GM21717 (cell line): ENCODE data around the gene HGFAC.
"Not testable (repeated sequence)": the region's sequence is repeated elsewhere in the genome, so short reads cannot be mapped to it uniquely, and the experiment has no call there.

ENCODE experiments used
- ATAC-seq: cut with Tn5 transposase; IDR thresholded peaks from one replicate; pipeline ENCODE4 v1.9.1; 2021; ENCODE audit warnings: mild to moderate bottlenecking, moderate library complexity; ENCODE audit not compliant: unreplicated experiment

The HGFAC gene

GRCh38 chr4:3410401-3411135 is 31.2 kb upstream of the HGFAC start:
- ATAC-seq, result no peak

- not testable (repeated sequence) for ATAC-seq
Measured at GRCh38 chr4:3411190-3411589, 30.6 kb upstream of the HGFAC start.

DNA sequence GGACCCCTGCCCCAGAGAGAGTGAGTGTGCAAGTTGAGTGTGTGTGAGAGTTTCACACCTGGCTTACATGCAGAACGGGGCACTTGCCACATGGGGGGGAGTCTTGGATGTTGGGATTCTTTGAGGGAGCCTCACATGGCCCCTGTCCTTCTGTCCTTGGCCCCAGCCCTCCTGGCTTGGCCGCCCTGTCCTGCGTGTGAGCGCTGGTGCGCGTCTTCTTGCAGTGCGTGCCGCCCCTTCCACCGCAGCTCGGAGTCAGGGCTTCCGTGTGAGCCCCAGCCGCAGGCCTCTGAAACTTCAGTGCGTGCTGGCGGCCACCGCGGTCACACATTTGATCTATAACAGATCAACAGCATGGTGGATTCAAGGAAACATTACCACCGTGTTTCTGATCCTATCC is 30.1 kb upstream of the HGFAC start:
- ATAC-seq, result no peak

- no peak for ATAC-seq
Measured at GRCh38 chr4:3412257-3413020, 29.3 kb upstream of the HGFAC start.

- ATAC-seq, result no peak
Measured at GRCh38 chr4:3413217-3413671, 28.5 kb upstream of the HGFAC start.

DNA sequence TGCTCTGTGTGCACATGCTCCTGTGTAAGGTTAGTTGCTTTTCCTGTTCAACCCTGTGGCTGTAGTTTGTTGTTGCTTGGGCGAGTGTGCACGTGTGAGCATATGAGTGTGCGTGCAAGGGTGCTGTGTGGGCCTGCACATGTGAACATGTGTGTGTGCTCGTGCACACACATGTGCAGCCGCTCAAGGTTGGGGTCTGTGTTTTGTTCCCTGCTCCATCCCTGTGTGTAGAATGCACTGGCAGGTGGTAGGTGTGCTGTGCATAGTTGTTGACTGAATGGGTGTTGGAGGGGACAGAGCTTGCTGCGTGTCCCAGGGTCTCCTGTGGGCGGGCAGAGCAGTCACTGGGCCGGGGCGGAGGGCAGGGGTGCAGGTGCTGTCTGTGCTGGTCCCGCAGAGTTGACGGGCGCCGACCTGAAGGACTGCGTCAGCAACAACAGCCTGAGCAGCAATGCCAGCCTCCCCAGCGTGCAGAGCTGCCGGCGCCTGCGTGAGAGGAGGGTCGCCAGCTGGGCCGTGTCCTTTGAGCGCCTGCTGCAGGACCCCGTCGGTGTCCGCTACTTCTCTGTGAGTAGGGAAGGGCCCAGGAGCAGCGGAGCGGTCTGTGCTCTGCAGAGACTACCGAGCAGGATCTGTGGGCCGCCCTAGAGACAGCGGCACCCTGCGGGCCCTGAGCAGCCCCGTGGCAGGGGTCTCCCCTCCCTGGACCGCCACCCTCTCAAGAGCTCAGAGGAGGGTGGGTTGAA is 27.9 kb upstream of the HGFAC start:
- no peak for ATAC-seq

GRCh38 chr4:3414421-3415279 is 27.1 kb upstream of the HGFAC start:
- no peak for ATAC-seq

- ATAC-seq, result no peak
Measured at GRCh38 chr4:3415471-3416141, 26.2 kb upstream of the HGFAC start.

DNA sequence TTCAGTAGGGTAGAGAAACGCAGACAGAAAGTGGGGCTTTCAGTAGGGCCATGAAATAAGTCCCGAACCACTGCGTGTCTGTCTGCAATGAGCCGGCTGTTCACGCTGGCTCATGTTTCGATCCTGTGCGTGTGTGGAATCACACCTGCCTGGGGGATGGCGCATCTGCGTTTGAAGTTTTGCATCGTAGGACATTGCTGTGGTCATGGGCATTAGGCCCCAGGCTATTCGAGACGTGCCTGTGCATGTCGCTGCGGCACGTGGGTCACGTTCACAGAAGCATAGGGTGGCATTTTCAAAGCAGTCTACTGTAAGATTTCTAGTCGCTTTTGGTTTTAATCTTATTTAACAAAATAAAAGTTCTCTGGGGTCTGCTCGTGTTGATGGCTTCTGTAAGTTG is 25.5 kb upstream of the HGFAC start:
- no peak for ATAC-seq

DNA sequence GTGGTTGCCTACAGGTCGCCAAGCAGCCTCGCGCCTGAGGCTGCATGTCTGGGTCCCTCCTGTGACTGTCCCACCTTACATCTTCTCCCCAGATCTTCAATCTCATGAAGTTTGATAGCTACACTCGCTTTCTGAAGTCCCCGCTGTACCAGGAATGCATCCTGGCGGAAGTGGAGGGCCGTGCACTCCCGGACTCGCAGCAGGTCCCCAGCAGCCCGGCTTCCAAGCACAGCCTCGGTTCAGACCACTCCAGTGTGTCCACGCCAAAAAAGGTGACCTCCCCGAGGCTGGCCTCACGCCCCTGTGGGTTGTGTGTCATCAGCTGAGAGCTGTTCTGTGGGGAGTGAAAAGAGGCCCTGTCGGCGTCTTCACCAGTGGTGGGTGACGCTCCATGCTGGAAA is 24.9 kb upstream of the HGFAC start:
- no peak for ATAC-seq

DNA sequence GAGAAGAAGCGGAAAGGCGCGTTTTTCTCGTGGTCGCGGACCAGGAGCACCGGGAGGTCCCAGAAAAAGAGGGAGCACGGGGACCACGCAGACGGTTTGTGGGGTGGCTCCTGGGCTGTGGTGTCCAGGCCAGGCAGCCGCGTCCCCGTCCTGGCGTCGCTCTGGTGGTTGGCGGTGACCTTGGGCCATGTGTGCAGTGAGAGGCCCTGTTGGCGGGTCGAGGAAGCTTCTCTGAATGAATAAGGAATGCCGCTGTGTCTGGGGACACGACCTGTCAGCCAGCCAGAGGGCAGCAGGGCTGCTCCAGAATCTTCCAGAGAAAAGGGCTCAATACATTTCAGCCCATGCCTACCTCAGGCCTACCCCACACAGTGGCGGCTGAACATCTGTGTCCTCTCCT is 24.3 kb upstream of the HGFAC start:
- ATAC-seq, result no peak

DNA sequence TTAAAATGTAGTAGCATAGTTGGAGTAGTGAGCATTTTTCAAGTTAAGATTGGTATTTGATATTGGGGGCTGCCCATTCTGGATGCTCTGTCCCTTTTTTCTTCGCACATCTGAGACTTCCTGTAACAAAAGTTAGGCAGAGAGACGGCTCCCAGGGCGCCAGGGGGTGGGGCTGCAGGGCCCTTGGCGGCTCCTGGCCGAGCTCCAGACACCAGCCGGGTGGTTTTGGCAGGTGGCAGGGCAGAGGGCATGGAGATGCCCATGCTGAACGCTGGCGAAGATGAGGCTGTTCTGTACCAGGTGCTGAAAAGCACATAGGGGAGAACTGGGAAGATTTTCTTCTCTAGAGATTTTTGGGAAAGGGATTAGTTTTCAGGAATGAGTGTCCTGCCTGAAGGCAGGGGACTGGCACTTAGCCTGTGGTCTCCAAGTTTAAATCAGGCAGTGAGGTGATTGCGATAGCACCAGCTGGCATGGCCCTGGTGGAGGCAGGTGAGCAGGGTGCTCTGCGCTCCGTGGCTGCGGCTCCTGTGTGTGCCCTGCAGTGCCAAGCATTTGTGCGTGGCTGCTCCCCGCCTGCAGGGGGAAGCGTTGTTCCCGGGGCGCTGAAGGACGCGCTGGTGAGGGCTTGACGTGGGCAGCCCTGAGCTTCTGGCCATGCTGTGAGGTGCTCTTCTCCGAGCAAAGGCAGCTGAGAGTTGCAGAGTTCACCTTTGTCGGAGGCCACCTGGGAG is 23.6 kb upstream of the HGFAC start:
- no peak for ATAC-seq

- ATAC-seq, result no peak
Measured at GRCh38 chr4:3419836-3420605, 21.7 kb upstream of the HGFAC start.

DNA sequence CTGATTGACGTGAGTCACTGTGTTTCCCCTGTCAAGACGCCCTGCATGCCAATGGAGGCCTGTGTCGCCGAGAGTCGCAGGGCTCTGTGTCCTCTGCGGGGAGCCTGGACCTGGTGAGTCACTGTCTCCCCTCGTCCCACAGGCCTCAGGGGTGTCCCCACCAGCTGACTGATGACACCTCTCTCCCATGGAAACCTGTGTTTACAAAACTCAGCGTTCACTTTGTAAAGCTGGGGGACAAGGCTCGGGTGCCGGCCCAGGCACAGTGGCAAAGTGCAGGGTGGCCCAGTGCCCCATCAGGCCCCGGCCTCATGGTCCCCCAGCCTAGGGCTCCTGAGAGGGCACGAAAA is 21.2 kb upstream of the HGFAC start:
- no peak for ATAC-seq

- ATAC-seq, result no peak
Measured at GRCh38 chr4:3420956-3421355, 20.8 kb upstream of the HGFAC start.

DNA sequence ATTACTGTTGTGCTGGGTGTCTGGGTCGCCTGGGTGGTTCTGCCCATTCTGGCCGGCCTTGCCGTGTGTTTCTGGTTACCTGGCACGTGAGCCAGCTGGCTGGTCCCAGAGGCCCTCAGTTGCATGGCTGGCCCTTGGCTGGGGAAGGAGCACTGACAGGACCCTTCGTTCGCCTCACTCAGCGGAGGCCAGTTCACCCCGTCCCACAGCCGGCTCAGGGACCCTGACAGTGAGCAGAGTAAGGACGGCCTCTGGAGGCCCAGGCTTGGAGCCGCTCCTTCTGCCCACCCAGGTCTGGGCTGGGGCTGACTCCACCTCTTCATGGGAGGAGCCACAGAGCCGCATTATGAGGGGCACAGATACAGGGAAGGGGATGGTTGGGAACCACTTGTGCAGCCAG is 20.3 kb upstream of the HGFAC start:
- no peak for ATAC-seq

DNA sequence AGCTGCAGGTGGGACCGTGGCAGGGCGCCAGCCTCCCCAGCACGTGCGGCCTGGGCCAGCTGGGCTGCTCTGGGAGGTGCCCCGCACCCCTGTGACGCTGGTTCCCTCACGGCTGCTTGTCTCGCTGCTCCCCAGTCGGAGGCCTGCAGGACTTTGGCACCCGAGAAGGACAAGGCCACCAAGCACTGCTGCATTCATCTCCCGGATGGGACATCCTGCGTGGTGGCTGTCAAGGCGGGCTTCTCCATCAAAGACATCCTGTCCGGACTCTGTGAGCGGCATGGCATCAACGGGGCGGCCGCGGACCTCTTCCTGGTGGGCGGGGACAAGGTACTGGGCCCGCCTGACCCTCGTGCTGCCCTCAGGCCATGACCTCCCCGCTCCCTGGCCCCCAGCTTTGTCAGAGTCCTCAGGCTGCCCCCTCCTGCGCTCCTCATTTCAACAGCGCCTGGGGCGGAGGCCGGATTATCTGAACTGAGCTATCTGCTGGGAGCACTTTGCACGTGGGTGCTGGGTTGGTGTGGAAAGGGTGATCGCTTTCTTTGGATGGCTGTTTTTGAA is 19.4 kb upstream of the HGFAC start:
- no peak for ATAC-seq

DNA sequence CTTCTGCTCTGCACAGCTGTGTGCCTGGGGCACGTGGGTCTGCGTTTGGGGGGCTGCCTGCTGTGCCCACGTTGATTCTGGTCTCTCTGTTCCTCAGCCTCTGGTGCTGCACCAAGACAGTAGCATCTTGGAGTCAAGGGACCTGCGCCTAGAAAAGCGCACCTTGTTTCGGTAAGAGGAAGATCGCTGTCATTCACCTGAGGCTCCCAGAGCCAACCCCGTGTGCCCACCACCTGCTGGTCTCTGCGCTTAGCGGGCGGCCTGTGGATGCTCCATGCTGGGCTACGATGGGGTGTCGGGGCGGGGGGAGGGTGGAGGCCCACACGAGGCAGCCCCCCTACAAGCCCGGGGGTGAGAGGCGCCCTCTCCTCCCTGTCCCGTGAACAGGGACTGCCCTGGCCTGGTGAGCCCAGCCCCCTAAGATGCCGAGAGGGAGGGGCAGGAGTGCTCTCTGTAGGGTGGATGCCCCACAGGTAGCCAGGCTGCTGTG is 18.9 kb upstream of the HGFAC start:
- ATAC-seq, result no peak
